Osteoblast (primary cell): ENCODE results near the gene GRAMD4. TPM values are rescaled to one million over a fixed set of nuclear protein-coding genes. Genes with fewer than 3 reads are reported as not detected.
"Not testable (repeated sequence)": the region's sequence is repeated elsewhere in the genome, so short reads cannot be mapped to it uniquely, and the experiment has no call there.

Experiments
- DNase-seq: peaks from one replicate; pipeline ENCODE4 v3.0.0; 2011; ENCODE audit warnings: low spot score, mixed read lengths; ENCODE audit not compliant: insufficient read length; ENCODE audit errors: missing footprints
- H2AFZ ChIP-seq: 2 replicates; pipeline ENCODE4 v1.6.0; 2011; ENCODE audit warnings: mild to moderate bottlenecking, low read length
- H3K27ac ChIP-seq: 2 replicates; pipeline ENCODE4 v1.5.1; 2011; ENCODE audit warnings: mild to moderate bottlenecking, low read depth, low read length, moderate library complexity
- H3K27me3 ChIP-seq: 2 replicates; pipeline ENCODE4 v1.6.0; 2012; ENCODE audit warnings: mild to moderate bottlenecking, control low read depth, inconsistent platforms, low read length, moderate library complexity; ENCODE audit not compliant: insufficient read depth
- H3K36me3 ChIP-seq: 2 replicates; pipeline ENCODE4 v1.5.1; 2011; ENCODE audit warnings: mild to moderate bottlenecking, low read length, control low read depth, moderate library complexity; ENCODE audit not compliant: insufficient read depth
- H3K4me1 ChIP-seq: 2 replicates; pipeline ENCODE4 v1.5.1; 2011; ENCODE audit warnings: mild to moderate bottlenecking, low read length, control low read depth, moderate library complexity; ENCODE audit not compliant: insufficient read depth
- H3K4me2 ChIP-seq: 2 replicates; pipeline ENCODE4 v1.6.0; 2011; ENCODE audit warnings: mild to moderate bottlenecking, low read length; ENCODE audit not compliant: insufficient read depth
- H3K4me3 ChIP-seq: fragments of 200-600 bp; sonication (generic); 3 replicates; pipeline ENCODE4 v1.5.1; 2012; ENCODE audit warnings: mild to moderate bottlenecking, low read length, inconsistent platforms; ENCODE audit not compliant: insufficient read depth
- H3K79me2 ChIP-seq: 2 replicates; pipeline ENCODE4 v1.6.0; 2012; ENCODE audit warnings: mild to moderate bottlenecking, low read length, control low read depth, inconsistent platforms; ENCODE audit not compliant: insufficient read depth
- H3K9me3 ChIP-seq: 2 replicates; pipeline ENCODE4 v1.5.1; 2011; ENCODE audit warnings: low read depth, low read length, control low read depth
- H4K20me1 ChIP-seq: 2 replicates; pipeline ENCODE4 v1.6.0; 2012; ENCODE audit warnings: mild to moderate bottlenecking, low read length, control low read depth; ENCODE audit not compliant: insufficient read depth
- CTCF ChIP-seq: IDR thresholded peaks from 2 replicates; pipeline ENCODE4 v1.5.1; 2011; ENCODE audit warnings: mild to moderate bottlenecking, low read depth, low read length, moderate library complexity; ENCODE audit errors: extremely low read depth
- total RNA-seq: library from RNA; depleted of rRNA; stranded (reverse); fragments of >200 nt; gene quantifications from 2 replicates; pipeline ENCODE4 v1.2.3, GENCODE V29; 2012

The GRAMD4 gene
- total RNA-seq, 1 donor: 17.0 TPM

GRCh38 chr22:46620588-46621242, 529 bp downstream of the GRAMD4 start:
- no peaks in the 10 kb centered on the region for H3K9me3 ChIP-seq
- no peak for TF ChIP-seq CTCF
- H3K79me2 ChIP-seq: peaks cover 2% of the 10 kb centered on the region
- H4K20me1 ChIP-seq: peaks cover 37% of the 10 kb centered on the region
- no peak overlapping the region for H2AFZ ChIP-seq
- no peaks in the 10 kb centered on the region for H3K27me3 ChIP-seq
- no peaks in the 10 kb centered on the region for H3K4me1 ChIP-seq
- H3K4me2 ChIP-seq: no peak overlapping the region
- H3K36me3 ChIP-seq: no peaks in the 10 kb centered on the region
- H3K27ac ChIP-seq: no peak overlapping the region
- DNase-seq: peak; percentile 65
- H3K4me3 ChIP-seq: no peak overlapping the region

DNA sequence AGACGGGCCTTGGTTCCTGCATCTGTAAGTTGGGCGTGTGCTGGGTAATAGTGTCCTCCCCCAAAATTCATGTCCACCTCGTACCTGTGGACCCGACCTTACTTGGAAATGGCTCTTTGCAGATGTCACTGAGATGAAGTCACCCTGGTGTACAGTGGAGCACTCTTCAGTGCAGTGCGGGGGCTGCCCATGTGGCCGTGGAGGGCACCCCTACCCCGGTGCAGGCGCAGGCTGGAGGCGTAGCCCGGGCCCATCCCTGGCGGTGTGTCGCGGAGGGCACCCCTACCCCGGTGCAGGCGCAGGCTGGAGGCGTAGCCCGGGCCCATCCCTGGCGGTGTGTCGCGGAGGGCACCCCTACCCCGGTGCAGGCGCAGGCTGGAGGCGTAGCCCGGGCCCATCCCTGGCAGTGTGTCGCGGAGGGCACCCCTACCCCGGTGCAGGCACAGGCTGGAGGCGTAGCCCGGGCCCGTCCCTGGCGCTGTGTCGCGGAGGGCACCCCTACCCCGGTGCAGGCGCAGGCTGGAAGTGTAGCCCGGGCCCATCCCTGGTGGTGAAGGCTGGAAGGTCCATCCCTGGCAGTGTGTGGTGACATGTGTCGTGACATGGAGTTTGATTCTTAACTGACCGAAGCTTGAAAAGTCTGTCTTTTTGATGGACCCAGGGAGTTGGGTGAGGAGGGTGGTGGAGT, 1.2 kb downstream of the GRAMD4 start:
- H3K79me2 ChIP-seq, H3K36me3 ChIP-seq, H2AFZ ChIP-seq, H3K4me1 ChIP-seq, H3K9me3 ChIP-seq, H3K4me2 ChIP-seq, H3K27me3 ChIP-seq, H3K27ac ChIP-seq, H3K4me3 ChIP-seq: not testable (repeated sequence)
- DNase-seq: peak; percentile 63
- H4K20me1 ChIP-seq: peaks cover 42% of the 10 kb centered on the region

- Histone ChIP-seq H3K36me3 (no peaks in the 10 kb centered on the region), H3K4me3 (no peak overlapping the region), H3K79me2 (peaks cover 2% of the 10 kb centered on the region), H3K9me3 (no peaks in the 10 kb centered on the region), H2AFZ (no peak overlapping the region), H3K4me2 (no peak overlapping the region), H3K27ac (no peak overlapping the region), H3K4me1 (no peaks in the 10 kb centered on the region), H3K27me3 (no peaks in the 10 kb centered on the region), H4K20me1 (peaks cover 42% of the 10 kb centered on the region)
- TF ChIP-seq CTCF: no peak
- DNase-seq: peak; percentile 62
These were observed 1.9 kb downstream of the GRAMD4 start for GRCh38 chr22:46622081-46622521.

- Histone ChIP-seq H3K9me3 (no peaks in the 10 kb centered on the region), H3K4me2 (no peak overlapping the region), H2AFZ (no peak overlapping the region), H3K36me3 (no peaks in the 10 kb centered on the region), H3K79me2 (no peaks in the 10 kb centered on the region), H3K4me3 (no peak overlapping the region), H3K27ac (no peak overlapping the region), H4K20me1 (peaks cover 27% of the 10 kb centered on the region), H3K4me1 (no peaks in the 10 kb centered on the region), H3K27me3 (no peaks in the 10 kb centered on the region)
- no peak for TF ChIP-seq CTCF
- peak; percentile 62 for DNase-seq
These were observed 5.1 kb downstream of the GRAMD4 start for GRCh38 chr22:46625113-46625842.
